ENCODE data around the gene PPFIA2.

Gene PPFIA2

GRCh38 chr12:81288651-81289050 lies 470.5 kb downstream of the PPFIA2 start:
- in situ Hi-C loops (cut with HindIII; ENCODE audit: low sequenced_read_pairs) = no loop called here

GRCh38 chr12:81284137-81284536 lies 475.0 kb downstream of the PPFIA2 start:
- in situ Hi-C loops (cut with HindIII; ENCODE audit: low sequenced_read_pairs) = no loop called here

- in situ Hi-C loops (cut with HindIII; ENCODE audit: low sequenced_read_pairs) = no loop called here
These were observed 484.3 kb downstream of the PPFIA2 start for GRCh38 chr12:81274637-81275529.

DNA sequence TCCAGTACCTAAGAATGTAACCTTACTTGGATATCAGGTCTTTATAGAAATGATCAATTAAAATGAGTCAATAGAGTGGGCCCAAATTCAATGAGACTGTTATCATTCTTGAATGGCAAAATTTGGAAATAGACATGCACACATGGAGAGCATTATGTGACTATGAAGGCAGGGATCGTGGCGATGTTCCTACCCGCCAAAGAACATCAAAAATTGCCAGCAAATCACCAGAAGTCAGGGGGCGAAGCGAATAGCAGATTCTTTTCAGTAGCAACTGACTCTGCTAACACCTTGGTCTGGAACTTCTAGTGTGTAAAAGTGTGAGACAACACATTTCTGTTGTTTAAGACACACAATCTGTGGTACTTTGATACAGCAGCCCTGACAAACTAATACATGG lies 488.8 kb downstream of the PPFIA2 start:
- in situ Hi-C loops (cut with HindIII; ENCODE audit: low sequenced_read_pairs) = no loop called here

- in situ Hi-C loops (cut with HindIII; ENCODE audit: low sequenced_read_pairs) = no loop called here
These were observed 496.1 kb downstream of the PPFIA2 start for GRCh38 chr12:81263072-81263471.

GRCh38 chr12:81261508-81262207 lies 497.5 kb downstream of the PPFIA2 start:
- in situ Hi-C loops (cut with HindIII; ENCODE audit: low sequenced_read_pairs) = no loop called here

DNA sequence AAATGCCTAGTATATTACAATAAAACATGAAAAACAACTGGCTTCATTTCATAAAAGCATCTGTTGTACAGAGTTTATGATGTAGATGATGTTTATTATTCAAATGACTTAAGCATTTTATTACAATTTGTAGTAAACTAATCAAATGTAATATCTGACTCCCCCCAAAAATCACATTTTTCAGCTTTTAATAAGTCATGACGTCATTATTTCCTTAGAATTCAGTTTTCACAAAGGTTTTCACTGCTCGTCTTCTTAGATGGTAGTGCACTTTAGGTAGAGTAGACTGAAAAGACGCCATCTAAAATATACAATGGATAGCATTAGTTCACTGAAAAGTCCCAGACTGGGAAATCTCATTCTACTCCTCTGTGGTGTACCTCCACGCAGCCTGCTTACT lies 499.8 kb downstream of the PPFIA2 start:
- in situ Hi-C loops (cut with HindIII; ENCODE audit: low sequenced_read_pairs) = no loop called here

GRCh38 chr12:81257947-81258551 lies 501.1 kb downstream of the PPFIA2 start:
- in situ Hi-C loops (cut with HindIII; ENCODE audit: low sequenced_read_pairs) = no loop called here

DNA sequence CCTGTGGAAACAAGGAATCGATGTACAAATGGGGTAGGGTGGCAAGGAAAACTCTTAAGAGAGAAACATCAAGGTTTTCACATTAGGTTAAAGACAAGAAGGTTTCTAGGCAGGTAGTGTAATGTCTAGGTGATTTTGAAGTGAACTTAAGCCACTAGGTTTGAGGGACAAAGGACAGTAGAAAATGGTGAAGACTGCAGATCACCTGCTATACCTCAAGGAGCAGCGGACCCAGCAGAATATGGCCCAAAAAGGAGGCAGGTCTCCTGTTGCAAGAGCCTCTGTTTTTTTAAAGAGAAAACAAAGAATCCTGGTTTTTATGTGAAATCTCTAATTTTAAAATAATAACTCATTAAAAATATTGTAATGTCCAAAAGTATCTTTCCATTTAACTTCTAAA lies 503.2 kb downstream of the PPFIA2 start:
- in situ Hi-C loops (cut with HindIII; ENCODE audit: low sequenced_read_pairs) = no loop called here

DNA sequence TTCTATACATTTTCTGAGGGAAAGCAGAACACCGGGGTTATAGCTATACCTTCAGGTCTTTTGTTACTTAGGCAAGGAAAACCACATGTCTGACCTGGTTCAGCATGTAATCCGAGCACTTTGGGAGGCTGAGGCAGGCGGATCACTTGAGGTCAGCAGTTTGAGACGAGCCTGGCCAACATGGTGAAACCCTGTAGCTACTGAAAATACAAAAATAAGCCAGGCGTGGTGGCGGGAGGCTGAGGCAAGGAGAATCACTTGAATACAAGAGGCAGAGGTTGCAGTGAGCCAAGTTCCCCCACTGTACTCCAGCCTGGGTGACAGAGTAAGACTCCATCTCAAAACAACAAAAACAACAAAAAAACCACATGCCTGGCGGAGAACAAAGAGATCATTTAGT lies 503.7 kb downstream of the PPFIA2 start:
- in situ Hi-C loops (cut with HindIII; ENCODE audit: low sequenced_read_pairs) = no loop called here

- in situ Hi-C loops (cut with HindIII; ENCODE audit: low sequenced_read_pairs) = no loop called here
These were observed 505.8 kb downstream of the PPFIA2 start for GRCh38 chr12:81253360-81253759.

DNA sequence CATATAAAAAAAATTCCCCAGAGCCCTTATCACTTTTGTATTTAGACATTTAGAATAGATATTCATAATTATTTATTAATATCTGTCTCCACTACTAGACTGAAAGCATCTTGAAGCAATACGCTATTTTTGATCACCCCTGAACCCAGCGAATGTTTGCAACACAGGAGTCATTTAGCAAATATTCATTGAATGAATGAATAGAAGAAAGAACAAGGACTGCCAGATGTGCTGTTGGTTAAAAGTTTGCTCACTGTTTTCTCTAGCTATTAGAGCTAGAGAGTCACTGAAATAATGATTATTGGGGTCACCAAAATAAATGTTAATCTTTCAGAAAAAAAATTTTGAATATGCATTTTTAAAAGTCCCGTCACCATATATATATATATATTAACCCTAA lies 506.9 kb downstream of the PPFIA2 start:
- in situ Hi-C loops (cut with HindIII; ENCODE audit: low sequenced_read_pairs) = no loop called here

DNA sequence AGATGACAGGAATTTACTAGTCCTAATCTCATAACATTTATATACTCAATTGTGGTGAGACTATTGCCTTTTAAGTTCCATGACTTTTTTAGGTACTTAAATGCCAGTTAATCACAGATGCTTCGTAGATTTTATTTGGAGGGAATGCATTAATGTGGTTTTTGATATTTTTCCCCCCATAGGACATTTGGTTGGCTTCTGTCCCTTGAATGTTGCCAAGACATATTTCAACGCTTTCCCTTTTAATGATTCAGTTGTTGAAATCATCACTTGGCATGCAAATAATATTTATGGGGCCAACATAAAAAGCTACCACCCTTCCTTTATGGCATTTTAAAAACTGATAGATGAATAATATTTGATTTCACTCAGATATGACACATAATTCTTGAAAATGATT lies 509.2 kb downstream of the PPFIA2 start:
- in situ Hi-C loops (cut with HindIII; ENCODE audit: low sequenced_read_pairs) = no loop called here

GRCh38 chr12:81245907-81246570 lies 513.1 kb downstream of the PPFIA2 start:
- in situ Hi-C loops (cut with HindIII; ENCODE audit: low sequenced_read_pairs) = no loop called here

GRCh38 chr12:81245458-81245857 lies 513.7 kb downstream of the PPFIA2 start:
- in situ Hi-C loops (cut with HindIII; ENCODE audit: low sequenced_read_pairs) = no loop called here

- in situ Hi-C loops (cut with HindIII; ENCODE audit: low sequenced_read_pairs) = no loop called here
These were observed 527.4 kb downstream of the PPFIA2 start for GRCh38 chr12:81231574-81232368.

GRCh38 chr12:81229759-81230158 lies 529.4 kb downstream of the PPFIA2 start:
- in situ Hi-C loops (cut with HindIII; ENCODE audit: low sequenced_read_pairs) = no loop called here

GRCh38 chr12:81224626-81225025 lies 534.5 kb downstream of the PPFIA2 start:
- in situ Hi-C loops (cut with HindIII; ENCODE audit: low sequenced_read_pairs) = no loop called here

DNA sequence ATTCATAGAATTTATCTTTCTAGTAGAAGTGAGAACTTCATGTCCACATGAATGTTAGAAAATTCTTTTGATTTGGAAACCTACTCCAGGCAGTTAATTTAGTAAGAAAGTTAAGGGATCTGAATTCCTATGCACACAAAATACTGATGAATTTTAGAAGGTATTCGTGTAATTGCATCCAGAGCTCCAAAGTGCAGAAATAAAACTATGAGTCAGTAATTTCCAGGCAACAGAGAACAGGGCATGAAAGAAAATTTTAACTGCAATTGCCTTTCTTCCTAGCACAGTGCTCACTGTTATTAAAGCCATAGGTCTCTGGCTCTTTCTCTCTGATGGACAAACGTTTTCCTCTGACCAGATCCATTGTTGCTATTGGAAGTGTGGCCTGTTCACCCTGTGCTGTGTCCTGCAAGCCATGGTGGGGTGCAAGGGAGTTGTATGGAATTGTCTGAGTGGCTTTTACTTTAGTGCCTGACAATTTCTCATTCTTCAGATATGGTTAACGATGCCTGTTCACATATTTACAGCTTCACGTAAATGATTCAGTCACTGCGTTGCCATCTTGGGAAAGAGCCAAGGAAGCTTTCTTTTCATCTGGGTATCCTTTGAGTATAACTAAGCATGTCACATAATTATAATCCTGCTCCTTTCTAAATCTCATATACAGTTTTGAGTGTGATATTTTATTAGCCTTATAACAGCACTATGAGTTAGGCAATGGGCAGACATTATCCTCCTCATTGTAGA lies 536.1 kb downstream of the PPFIA2 start:
- in situ Hi-C loops (cut with HindIII; ENCODE audit: low sequenced_read_pairs) = no loop called here

DNA sequence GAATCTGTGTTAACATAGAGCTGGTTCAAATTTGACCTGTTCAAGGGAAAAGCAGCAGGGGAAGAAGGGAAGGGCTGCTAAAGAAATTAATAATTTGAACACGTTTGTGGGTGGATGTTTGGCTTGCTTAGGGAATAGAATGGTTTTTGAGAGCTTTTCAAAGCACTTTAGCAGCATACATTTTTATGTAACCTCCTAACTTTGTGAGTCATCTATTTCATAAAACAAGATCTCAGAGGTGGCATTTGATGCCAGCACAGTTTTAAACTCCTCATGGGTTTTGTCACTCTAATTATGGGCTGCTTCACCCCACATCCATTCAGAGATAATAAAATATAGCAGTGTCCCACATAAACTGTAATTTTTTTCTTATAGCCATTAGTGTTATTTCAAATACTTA lies 537.5 kb downstream of the PPFIA2 start:
- in situ Hi-C loops (cut with HindIII; ENCODE audit: low sequenced_read_pairs) = no loop called here

All from DLD1 (cell line).